ENCODE data around the gene ZFYVE1.

DNA sequence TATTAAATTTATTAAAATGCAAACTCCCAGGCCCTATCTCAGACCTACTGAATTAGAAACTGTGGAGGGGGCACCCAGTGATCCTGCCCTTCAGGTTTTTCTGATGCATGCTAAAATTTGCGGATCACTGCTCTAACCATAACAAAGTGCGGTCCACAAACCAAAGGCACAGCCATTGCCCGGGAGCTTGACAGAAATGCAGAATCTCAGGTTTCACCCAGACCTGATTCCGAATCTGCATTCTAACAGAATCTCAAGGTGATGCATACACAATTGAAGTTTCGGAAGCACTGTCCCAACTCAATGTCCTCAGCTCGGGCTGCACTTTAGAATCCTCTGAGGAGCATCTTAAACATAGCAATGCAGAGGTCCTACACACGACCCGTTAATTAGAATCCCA is 46.0 kb downstream of the ZFYVE1 start:
- TF ChIP-seq CTCF (conservative IDR thresholded peaks at IDR 0.05; ENCODE audit: low read depth in 2 of 2): no peak
- TF ChIP-seq EZH2 (IDR thresholded peaks at IDR 0.05; ENCODE audit: low read depth, unreplicated experiment): no peak
- TF ChIP-seq JUNB (IDR thresholded peaks at IDR 0.05; ENCODE audit: unreplicated experiment): no peak
- no peak for TF ChIP-seq POLR2AphosphoS5 (IDR thresholded peaks at IDR 0.05; ENCODE audit: low read depth)
- no peak for TF ChIP-seq REST (IDR thresholded peaks at IDR 0.05; ENCODE audit: unreplicated experiment)
- TF ChIP-seq NANOG (IDR thresholded peaks at IDR 0.05; ENCODE audit: borderline replicate concordance): no peak
- no peak for TF ChIP-seq EZH2phosphoT487 (IDR thresholded peaks at IDR 0.05; ENCODE audit: unreplicated experiment)

All from GM23338 (cell line).